HG02588 (cell line): ENCODE measurements around the gene FHAD1.

ENCODE experiments used
- ATAC-seq: cut with Tn5 transposase; IDR thresholded peaks from one replicate; pipeline ENCODE4 v1.9.1; 2021; ENCODE audit warnings: mild to moderate bottlenecking, moderate library complexity; ENCODE audit not compliant: unreplicated experiment

Gene FHAD1

DNA sequence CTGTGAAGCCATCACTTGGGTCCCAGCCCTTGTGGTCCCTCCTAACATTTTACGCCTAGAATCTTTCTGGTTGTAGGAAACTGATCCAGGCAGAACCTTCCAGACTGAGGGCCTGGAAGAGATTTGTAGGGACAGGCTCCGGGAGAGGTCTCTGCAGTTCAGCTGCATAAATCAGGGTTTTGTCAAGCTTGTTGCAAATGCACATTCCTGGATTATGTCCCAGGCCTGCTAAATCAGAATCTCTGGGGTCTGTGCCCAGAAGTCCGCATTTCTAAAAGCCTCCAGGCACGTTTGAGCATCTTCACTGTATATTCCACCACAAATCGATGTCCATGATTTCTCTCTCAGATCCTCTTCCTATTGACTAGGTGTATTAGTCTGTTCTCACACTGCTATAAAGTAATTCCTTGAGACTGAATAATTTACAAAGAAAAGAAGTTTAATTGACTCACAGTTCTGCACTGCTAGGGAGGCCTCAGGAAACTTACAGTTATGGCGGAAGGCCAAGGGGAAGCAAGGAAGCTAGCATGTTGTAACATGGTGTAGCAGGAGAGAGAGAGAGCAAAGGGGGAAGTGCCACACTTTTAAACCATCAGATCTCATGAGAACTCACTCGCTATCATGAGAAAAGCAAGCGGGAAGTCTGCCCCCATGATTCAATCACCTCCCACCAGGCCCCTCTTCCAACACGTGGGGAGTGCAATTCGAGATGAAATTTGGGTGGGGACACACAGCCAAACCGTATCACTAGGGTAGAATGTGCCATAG is 1.2 kb upstream of the FHAD1 start:
- ATAC-seq, result no peak

DNA sequence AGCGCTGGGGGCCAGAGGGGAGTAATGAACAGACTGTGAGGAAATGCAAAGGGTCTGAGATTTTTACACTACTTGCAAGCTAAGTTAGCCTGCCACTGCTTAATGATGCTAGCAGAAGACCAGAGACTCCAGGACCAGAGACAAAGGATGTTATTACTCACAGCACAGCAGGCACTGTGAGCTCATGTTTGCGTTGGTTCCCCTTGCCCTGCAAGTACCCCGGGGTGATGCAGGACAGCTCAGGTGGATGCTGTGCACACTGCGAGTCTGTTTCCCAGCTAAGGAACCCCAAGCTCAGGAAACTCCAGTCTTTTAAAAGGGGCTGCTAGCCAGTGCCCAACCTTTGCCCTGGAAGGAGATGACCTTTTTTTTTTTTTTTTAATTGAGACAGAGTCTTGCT is 1.2 kb downstream of the FHAD1 start:
- ATAC-seq, result no peak

DNA sequence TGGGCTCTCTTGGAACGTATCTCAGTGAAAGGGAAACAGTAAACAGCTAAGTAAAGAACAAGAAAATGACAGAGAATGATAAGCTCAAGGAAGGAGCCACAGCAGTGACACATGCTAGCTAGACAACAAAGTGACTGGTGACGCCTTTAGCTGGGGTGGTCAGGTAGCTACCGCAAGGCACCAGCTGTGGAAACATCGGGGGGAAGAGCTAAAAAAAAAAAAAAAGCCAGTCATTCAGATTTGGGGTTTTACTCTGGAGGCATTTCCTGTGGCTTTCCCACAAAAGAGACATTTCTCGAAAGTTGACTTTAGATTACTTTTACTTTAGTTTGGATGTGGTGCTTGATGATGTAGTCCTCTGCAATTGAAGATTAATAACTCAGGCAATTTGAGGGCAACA is 2.1 kb downstream of the FHAD1 start:
- ATAC-seq, result no peak

GRCh38 chr1:15251857-15252835 is 5.1 kb downstream of the FHAD1 start:
- ATAC-seq, result no peak

DNA sequence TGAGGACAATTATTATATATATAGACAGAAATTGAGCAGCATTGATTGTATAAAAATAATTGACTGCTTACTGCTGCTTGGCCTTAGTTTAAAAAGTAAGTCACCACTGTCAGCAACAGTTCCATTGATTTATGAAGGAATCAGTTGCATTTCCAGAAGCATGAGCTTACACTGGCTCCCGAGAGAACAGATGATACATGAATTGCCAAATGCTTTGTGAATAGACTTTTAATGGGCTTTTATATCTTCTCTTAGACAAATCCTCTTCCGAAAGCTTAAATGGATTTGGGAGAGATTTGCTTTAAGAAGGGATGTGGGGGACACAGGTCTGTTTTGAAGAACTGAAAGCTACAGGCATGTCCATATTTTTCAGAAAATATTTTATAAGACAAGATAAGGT is 7.5 kb downstream of the FHAD1 start:
- no peak for ATAC-seq

- ATAC-seq, result no peak
These were observed 8.6 kb downstream of the FHAD1 start for GRCh38 chr1:15255582-15256149.

- no peak for ATAC-seq
These were observed 9.6 kb downstream of the FHAD1 start for GRCh38 chr1:15256584-15256983.

GRCh38 chr1:15257309-15257708 is 10.3 kb downstream of the FHAD1 start:
- no peak for ATAC-seq

DNA sequence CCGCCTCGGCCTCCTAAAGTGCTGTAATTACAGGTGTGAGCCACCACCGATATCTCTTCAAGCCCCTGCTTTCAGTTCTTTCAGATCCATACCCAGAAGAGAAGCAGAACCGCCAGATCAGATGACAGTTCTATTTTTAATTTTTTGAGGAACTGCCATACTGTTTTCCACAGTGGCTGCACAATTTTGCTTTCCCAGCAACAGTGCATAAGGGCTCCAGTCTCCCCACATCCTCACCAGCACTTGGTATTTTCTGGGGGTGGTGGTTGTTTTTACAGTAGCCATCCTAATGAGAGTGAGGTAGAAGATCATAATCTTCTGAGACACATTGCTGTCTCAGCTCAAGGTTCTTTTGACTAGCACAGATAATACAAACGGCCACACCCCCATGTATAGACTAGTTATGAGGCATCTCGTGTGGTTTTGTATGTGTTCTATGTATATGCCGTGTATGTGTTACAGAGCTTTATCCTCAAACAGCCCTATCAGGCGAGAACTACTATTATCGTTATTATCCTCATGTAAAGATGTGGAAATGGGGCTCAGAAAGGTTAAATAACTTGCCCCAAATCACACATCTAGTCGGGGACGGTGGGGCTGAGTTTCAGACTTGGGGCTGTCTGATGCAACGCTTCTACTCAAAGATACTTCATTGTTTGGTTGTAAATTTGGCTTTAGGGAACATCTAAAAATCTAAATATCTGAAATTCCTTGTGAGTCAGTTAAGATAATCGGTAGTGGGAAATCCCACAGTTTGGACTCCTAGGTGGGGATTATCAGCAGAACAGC is 12.0 kb downstream of the FHAD1 start:
- no peak for ATAC-seq

DNA sequence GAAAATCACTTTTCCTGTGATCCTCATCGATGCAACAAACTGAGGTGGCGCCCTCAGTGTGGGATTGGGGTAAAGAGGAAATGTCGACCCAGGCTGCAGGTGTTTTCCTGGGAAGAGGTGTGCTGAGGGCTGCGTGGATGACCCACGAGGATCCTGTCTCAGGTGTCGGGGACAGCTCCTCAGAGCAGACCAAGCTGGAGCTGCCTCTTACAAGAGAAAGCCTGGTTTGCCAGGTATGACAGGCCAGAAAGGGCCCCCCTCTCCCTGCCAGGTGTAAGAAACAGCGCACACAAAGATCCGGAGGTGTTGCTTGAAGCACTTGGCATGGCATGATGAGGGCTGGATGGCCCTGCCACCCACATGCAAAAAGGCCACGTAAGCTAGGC is 12.6 kb downstream of the FHAD1 start:
- ATAC-seq, result no peak

DNA sequence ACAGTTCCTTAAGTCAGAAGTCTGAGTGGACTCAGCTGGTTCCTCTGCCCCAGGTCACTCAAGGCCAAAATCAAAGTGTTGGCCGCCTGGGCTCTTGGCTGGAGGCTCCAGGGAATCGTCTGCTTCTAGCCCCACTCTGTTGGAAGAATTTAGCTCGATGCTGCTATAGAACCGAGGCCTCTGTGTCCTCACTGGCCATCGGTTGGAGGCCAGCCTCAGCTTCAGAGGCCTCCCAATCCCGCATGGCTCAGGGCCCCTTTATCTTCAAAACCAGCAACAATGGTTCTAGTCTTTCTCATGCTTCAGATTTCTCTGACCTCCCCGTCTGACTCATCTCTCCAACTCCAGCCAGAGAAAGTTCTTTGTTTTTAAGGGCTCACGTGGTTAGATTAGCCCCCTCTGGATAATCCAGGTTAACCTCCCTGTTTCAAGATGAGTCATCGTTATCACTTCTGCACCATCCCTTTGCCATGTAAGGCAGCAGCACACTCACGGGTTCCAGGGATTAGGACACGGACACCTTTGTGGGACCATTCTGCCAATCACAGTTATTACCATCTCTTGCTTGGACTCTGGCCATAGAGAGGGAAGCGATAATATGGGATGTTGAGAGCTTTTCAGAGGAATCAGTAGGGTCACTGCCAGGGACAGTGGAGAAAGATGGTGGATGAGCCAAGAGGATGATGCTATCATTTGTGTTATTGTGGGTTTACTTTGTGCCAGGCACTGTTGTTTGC is 13.6 kb downstream of the FHAD1 start:
- ATAC-seq, result no peak

DNA sequence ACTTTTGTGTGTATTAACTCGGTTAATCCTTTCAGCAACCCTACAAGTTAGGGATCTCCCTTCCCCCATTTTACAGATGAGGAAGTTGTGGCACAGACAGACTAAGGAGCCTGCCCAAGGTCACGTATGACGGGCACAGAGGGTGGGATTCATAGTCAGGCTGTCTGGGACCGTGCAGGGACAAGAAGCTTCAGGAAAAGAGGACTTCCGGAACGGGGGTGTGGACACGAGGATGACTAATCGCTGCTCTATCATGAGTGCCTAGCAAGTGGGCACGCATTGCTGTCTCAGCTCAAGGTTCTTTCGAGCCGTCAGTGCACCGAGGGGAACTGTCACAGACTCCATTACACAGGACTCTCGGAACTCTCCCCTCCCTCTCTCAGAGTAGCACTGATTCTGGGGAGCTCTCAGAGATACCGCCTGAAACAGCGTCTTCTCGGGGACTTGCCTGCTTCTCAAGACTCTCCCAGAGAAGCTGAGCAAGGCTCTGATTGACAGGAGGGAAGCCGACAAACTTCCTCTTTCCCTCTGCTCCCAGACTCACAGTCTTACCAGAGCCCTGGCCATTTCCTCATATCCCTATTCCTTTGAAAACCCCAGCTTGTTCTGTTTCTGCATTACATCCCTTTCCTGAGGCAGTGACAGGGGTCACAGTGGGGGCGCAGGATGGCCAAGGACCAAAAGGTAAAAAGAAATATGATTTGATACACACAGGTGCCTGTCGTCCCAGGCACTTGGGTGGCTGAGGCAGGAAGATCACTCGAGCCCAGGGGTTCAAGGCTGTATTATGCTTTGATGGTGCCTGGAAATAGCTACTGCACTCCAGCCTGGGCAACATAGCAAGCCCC is 14.4 kb downstream of the FHAD1 start:
- no peak for ATAC-seq

GRCh38 chr1:15262003-15262377 is 15.0 kb downstream of the FHAD1 start:
- no peak for ATAC-seq

DNA sequence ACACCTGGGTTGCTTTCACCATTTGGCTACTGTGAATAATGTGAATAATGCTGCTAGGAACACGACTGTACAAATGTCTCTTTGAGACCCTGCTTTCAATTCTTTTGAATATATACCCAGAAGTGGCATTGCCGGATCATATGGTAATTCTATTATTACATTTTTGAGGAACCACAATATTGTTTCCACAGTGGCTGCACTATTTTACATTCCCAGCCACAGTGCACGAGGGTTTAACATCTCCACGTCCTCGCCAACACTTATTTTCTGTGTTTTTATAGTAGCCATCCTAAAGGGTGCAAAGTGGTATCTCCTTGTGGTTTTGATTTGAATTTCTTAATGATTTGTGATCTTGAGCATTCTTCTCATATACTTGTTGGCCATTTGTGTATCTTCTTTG is 15.7 kb downstream of the FHAD1 start:
- no peak for ATAC-seq

- ATAC-seq, result no peak
These were observed 17.7 kb downstream of the FHAD1 start for GRCh38 chr1:15264769-15265168.

DNA sequence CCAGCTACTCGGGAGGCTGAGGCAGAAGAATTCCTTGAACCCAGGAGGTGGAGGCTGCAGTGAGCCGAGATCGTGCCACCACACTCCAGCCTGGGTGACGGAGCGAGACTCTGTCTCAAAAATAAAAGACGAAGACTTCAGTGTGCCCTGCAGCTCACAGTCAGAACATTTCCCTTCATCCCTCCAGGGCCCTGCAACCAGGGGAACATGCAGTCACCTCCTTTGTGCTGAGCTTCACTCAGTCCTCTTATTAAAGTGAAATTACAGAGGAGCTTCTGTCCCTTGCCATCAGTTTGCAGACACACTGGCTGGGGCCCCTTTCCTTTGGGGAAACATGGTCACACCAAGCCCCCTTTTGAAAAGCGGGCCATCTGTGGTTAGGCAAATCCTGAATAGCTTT is 24.2 kb downstream of the FHAD1 start:
- ATAC-seq, result no peak

DNA sequence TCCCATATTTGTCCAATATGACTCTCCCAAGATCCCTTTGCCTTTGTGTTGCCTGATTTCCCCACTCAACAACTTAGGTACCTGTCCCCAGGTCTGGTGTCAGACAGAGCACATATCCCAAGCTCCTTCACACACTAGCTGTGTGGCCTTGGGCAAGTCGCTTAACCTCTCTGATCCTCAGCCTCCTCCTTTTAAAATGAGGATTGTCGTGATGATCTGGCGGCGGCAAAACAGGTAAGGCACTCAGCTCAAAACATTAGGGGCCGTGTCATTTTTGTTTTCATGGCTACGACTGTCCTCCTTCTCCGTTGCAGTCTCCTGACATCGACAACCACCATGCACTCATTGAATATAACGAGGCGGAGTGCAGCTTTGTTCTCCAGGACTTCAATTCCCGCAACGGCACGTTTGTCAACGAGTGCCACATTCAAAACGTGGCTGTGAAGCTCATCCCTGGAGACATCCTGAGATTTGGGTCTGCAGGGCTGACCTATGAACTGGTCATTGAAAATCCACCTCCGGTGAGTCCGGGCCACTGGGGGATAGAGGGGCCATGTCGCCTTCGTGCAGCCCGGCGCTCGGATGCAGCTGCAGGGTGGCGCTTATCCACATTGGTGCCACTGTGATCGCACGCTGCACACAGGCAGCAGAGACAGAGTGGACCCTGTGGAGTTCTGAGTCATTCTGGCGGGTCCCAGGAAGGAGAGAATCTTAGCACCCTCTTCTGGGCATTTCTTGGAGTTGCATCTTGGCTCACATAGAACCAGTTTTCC is 25.2 kb downstream of the FHAD1 start:
- ATAC-seq, result no peak

DNA sequence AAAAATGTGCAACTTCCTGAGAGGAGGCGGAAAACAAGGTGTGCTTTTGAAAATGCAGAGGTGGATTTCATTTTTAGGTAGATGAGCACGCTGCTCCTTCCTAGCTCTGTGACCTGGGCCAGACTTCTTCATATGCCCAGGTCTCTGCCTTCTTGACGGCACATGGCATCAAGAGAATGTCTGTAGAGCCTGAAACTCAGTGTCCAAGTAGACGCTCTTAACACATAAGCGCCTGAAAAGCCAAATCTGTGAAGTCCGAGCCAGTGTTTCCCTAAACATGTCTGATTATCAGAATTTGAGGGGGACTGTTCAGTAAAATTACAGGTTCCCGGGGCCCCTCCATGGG is 25.7 kb downstream of the FHAD1 start:
- ATAC-seq, result no peak

DNA sequence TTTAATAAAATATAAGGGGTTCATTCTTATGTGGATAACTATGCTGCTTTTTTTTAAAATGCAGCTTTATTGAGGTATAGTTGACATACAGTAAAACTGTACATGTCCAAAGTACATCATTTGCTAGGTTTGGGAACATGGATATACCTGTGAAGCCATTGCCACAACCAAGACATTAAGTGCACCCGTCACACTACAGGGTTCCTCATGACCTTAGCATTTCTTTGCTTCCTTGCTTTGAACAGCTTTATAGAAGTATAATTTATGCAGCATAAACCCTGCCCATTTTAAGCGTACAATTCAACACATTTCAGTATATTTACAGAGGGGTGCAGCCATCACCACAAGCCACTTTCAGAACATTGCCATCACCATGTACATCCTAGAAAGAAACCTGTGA is 26.3 kb downstream of the FHAD1 start:
- ATAC-seq, result no peak
